H9 (cell line): ENCODE data around the gene C1orf116. TPM values are rescaled to one million over a fixed set of nuclear protein-coding genes. Genes with fewer than 3 reads are reported as not detected.

Experiments used
- DNase-seq: peaks from one replicate; pipeline ENCODE4 v3.0.0-alpha.2; 2017
- H2AFZ ChIP-seq: one replicate; pipeline ENCODE4 v1.6.1; 2013; ENCODE audit warnings: mild to moderate bottlenecking, low read length, control low read depth, moderate library complexity
- H2AK5ac ChIP-seq: 2 replicates; pipeline ENCODE4 v1.6.1; 2013; ENCODE audit warnings: low read length, control low read depth, mixed read lengths; ENCODE audit not compliant: insufficient read length
- H2BK120ac ChIP-seq: one replicate; pipeline ENCODE4 v1.6.1; 2013; ENCODE audit warnings: low read depth, mild to moderate bottlenecking, low read length, control low read depth, inconsistent platforms; ENCODE audit not compliant: poor library complexity, severe bottlenecking
- H2BK12ac ChIP-seq: 2 replicates; pipeline ENCODE4 v1.6.1; 2013; ENCODE audit warnings: low read length, control low read depth, mixed read lengths, low read depth; ENCODE audit not compliant: insufficient read length
- H2BK15ac ChIP-seq: 2 replicates; pipeline ENCODE4 v1.6.1; 2013; ENCODE audit warnings: low read depth, low read length, control low read depth
- H2BK20ac ChIP-seq: one replicate; pipeline ENCODE4 v1.6.1; 2013; ENCODE audit warnings: low read depth, mild to moderate bottlenecking, low read length, control low read depth, inconsistent platforms; ENCODE audit not compliant: poor library complexity, severe bottlenecking
- H2BK5ac ChIP-seq: 2 replicates; pipeline ENCODE4 v1.6.1; 2013; ENCODE audit warnings: low read length, control low read depth, mixed read lengths; ENCODE audit not compliant: insufficient read length
- H3K14ac ChIP-seq: 2 replicates; pipeline ENCODE4 v1.6.1; 2013; ENCODE audit warnings: low read length, control low read depth; ENCODE audit not compliant: insufficient read depth
- H3K18ac ChIP-seq: 2 replicates; pipeline ENCODE4 v1.6.1; 2013; ENCODE audit warnings: low read depth, mild to moderate bottlenecking, mixed read lengths, low read length, control low read depth; ENCODE audit not compliant: insufficient read length
- H3K23ac ChIP-seq: 2 replicates; pipeline ENCODE4 v1.6.1; 2013; ENCODE audit warnings: low read length, control low read depth, mixed read lengths, low read depth; ENCODE audit not compliant: insufficient read length
- H3K23me2 ChIP-seq: 2 replicates; pipeline ENCODE4 v1.6.1; 2013; ENCODE audit warnings: low read depth, mild to moderate bottlenecking, mixed read lengths, low read length, control low read depth; ENCODE audit not compliant: insufficient read length, poor library complexity, severe bottlenecking
- H3K27ac ChIP-seq: 2 replicates; pipeline ENCODE4 v1.5.1; 2013; ENCODE audit warnings: low read length, control low read depth, mixed read lengths, low read depth; ENCODE audit not compliant: insufficient read length
- H3K27me3 ChIP-seq: 2 replicates; pipeline ENCODE4 v1.6.1; 2013; ENCODE audit warnings: low read length, control low read depth, inconsistent platforms; ENCODE audit not compliant: insufficient read depth
- H3K4ac ChIP-seq: 2 replicates; pipeline ENCODE4 v1.6.1; 2013; ENCODE audit warnings: low read depth, mild to moderate bottlenecking, control low read depth, inconsistent platforms, low read length, moderate library complexity
- H3K4me1 ChIP-seq: 2 replicates; pipeline ENCODE4 v1.6.1; 2013; ENCODE audit warnings: low read length, control low read depth, inconsistent platforms; ENCODE audit not compliant: insufficient read depth
- H3K4me2 ChIP-seq: 2 replicates; pipeline ENCODE4 v1.6.1; 2013; ENCODE audit warnings: low read length, control low read depth, mixed read lengths; ENCODE audit not compliant: insufficient read length, insufficient read depth
- H3K56ac ChIP-seq: 2 replicates; pipeline ENCODE4 v1.6.1; 2013; ENCODE audit warnings: low read depth, mild to moderate bottlenecking, mixed read lengths, low read length, control low read depth; ENCODE audit not compliant: insufficient read length
- H3K79me1 ChIP-seq: 2 replicates; pipeline ENCODE4 v1.6.1; 2013; ENCODE audit warnings: low read depth, mild to moderate bottlenecking, moderate library complexity, low read length, control low read depth, inconsistent platforms; ENCODE audit not compliant: insufficient read depth, poor library complexity, severe bottlenecking
- H3K79me2 ChIP-seq: 2 replicates; pipeline ENCODE4 v1.6.1; 2013; ENCODE audit warnings: low read length, control low read depth, inconsistent platforms; ENCODE audit not compliant: insufficient read depth
- H3K9ac ChIP-seq: 2 replicates; pipeline ENCODE4 v1.6.1; 2013; ENCODE audit warnings: low read length, control low read depth, mixed read lengths; ENCODE audit not compliant: insufficient read length; ENCODE audit errors: extremely low read depth
- H3K9me3 ChIP-seq: one replicate; pipeline ENCODE4 v1.6.1; 2013; ENCODE audit warnings: low read depth, low read length, inconsistent platforms; ENCODE audit not compliant: control insufficient read depth
- H3T11ph ChIP-seq: one replicate; pipeline ENCODE4 v1.6.1; 2013; ENCODE audit warnings: mild to moderate bottlenecking, low read length, control low read depth, inconsistent platforms
- H4K20me1 ChIP-seq: one replicate; pipeline ENCODE4 v1.6.1; 2013; ENCODE audit not compliant: control insufficient read depth, insufficient read length, insufficient read depth
- H4K5ac ChIP-seq: 2 replicates; pipeline ENCODE4 v1.6.1; 2013; ENCODE audit warnings: low read depth, mild to moderate bottlenecking, mixed read lengths, low read length, control low read depth; ENCODE audit not compliant: insufficient read length
- H4K8ac ChIP-seq: replicated peaks from 2 replicates; pipeline ENCODE4 v1.6.1; 2013; ENCODE audit warnings: low read length, control low read depth, mixed read lengths, low read depth; ENCODE audit not compliant: insufficient read length
- H4K91ac ChIP-seq: 2 replicates; pipeline ENCODE4 v1.6.1; 2013; ENCODE audit warnings: low read depth, mild to moderate bottlenecking, moderate library complexity, mixed read lengths, low read length, control low read depth; ENCODE audit not compliant: insufficient read length
- H3K27ac Mint-ChIP-seq, 3 experiments: 2 replicates in 2 of 3; 3 replicates in 1 of 3; pipeline ENCODE4 v1.8.0; 2020 to 2021; ENCODE audit warnings: mixed read lengths in 3 of 3, mild to moderate bottlenecking in 1 of 3, moderate library complexity in 1 of 3
- H3K27me3 Mint-ChIP-seq: 2 replicates; pipeline ENCODE4 v1.8.0; 2021; ENCODE audit warnings: low read depth, mild to moderate bottlenecking, moderate library complexity, mixed read lengths
- H3K36me3 Mint-ChIP-seq, 3 experiments: 2 replicates in 2 of 3; 3 replicates in 1 of 3; pipeline ENCODE4 v1.8.0; 2020 to 2021; ENCODE audit warnings: low read depth in 3 of 3, mixed read lengths in 3 of 3; ENCODE audit not compliant: insufficient read depth in 1 of 3
- H3K4me1 Mint-ChIP-seq, 2 experiments: 2 replicates each; pipeline ENCODE4 v1.8.0; 2020; ENCODE audit warnings: mixed read lengths in 2 of 2
- H3K4me3 Mint-ChIP-seq, 2 experiments: 2 replicates in 1 of 2; 3 replicates in 1 of 2; pipeline ENCODE4 v1.8.0; 2020 to 2021; ENCODE audit warnings: mild to moderate bottlenecking in 2 of 2, mixed read lengths in 2 of 2, moderate library complexity in 1 of 2
- H3K9me3 Mint-ChIP-seq, 2 experiments: 2 replicates in 1 of 2; 3 replicates in 1 of 2; pipeline ENCODE4 v1.8.0; 2020; ENCODE audit warnings: mild to moderate bottlenecking in 2 of 2, mixed read lengths in 2 of 2, moderate library complexity in 1 of 2
- CTCF ChIP-seq: fragments of 200-600 bp; sonication (generic); conservative IDR thresholded peaks from 3 replicates; pipeline ENCODE4 v1.8.0; 2021; ENCODE audit warnings: antibody characterized with exemption, mild to moderate bottlenecking
- WGBS: extraction: QIAGEN DNeasy Blood & Tissue Kit; methylation state at CpG from one replicate; pipeline ENCODE4 v1.1.7; 2013; ENCODE audit warnings: missing lambda C conversion rate, low lambda C conversion rate, mixed read lengths; ENCODE audit not compliant: insufficient read length; ENCODE audit errors: extremely low coverage; 5-methylcytosine and 5-hydroxymethylcytosine counted together
- total RNA-seq: library from RNA; stranded (reverse); gene quantifications from 2 replicates; pipeline ENCODE4 v1.2.1, GENCODE V29; 2021

C1orf116 gene
- total RNA-seq, 1 experiment from 2014 or later, result 0.48 TPM

GRCh38 chr1:207049974-207050391 is 17.4 kb upstream of the C1orf116 start:
- H3K9me3 Mint-ChIP-seq, result no peaks in the 10 kb centered on the region; a peak in 1 of 5 replicates
- no peak overlapping the region for H3K18ac ChIP-seq
- peaks cover 41 to 42% of the 10 kb centered on the region in 2 experiments for H3K4me1 Mint-ChIP-seq
- H3K27me3 Mint-ChIP-seq, result peaks cover 1% of the 10 kb centered on the region
- no peak overlapping the region for H3K56ac ChIP-seq
- H3K4me1 ChIP-seq, result peaks cover 3% of the 10 kb centered on the region; the same call in 1 of the 2 replicates
- H3K79me1 ChIP-seq, result no peaks in the 10 kb centered on the region
- H2BK5ac ChIP-seq, result no peak overlapping the region
- H2BK15ac ChIP-seq, result no peak overlapping the region
- no CpG with 5 or more reads among the region's 6 CpGs for WGBS
- no peak overlapping the region for H3K23ac ChIP-seq
- no peak overlapping the region for H2AK5ac ChIP-seq
- H3K27ac ChIP-seq, result peak overlapping the region; percentile 77
- H3K4me3 Mint-ChIP-seq, result peak overlapping the region; percentile 99 to 100
- H3K79me2 ChIP-seq, result peaks cover 10% of the 10 kb centered on the region; the same call in 1 of the 2 replicates
- no peak overlapping the region for H3T11ph ChIP-seq
- DNase-seq, result no peak
- no peaks in the 10 kb centered on the region for H3K9me3 ChIP-seq
- peaks cover 11% of the 10 kb centered on the region for H3K23me2 ChIP-seq
- no peak overlapping the region for H3K14ac ChIP-seq
- H3K4ac ChIP-seq, result no peak overlapping the region
- H3K4me2 ChIP-seq, result peak overlapping the region; percentile 63
- no peak overlapping the region for H4K8ac ChIP-seq
- H2BK20ac ChIP-seq, result no peak overlapping the region
- H4K91ac ChIP-seq, result no peak overlapping the region
- peak; percentile 88 for TF ChIP-seq CTCF
- H3K27ac Mint-ChIP-seq, result peak overlapping the region; percentile 99; a peak in 6 of 7 replicates
- no peak overlapping the region for H2BK120ac ChIP-seq
- no peak overlapping the region for H2AFZ ChIP-seq
- H3K27me3 ChIP-seq, result no peaks in the 10 kb centered on the region
- no peak overlapping the region for H2BK12ac ChIP-seq
- no peak overlapping the region for H4K5ac ChIP-seq
- peaks cover 13 to 28% (median 20%) of the 10 kb centered on the region in 3 experiments; a peak in 6 of 7 replicates for H3K36me3 Mint-ChIP-seq
- no peaks in the 10 kb centered on the region for H4K20me1 ChIP-seq
- H3K9ac ChIP-seq, result peak overlapping the region; percentile 98
